ENCODE data around the gene ITIH4. TPM values are rescaled to one million over a fixed set of nuclear protein-coding genes. Genes with fewer than 3 reads are reported as not detected.

The ITIH4 gene
- polyA plus RNA-seq, 1 donor from 2014 or later, result not detected

- peaks cover 0 to under 1% (median 0%) of the 10 kb centered on the region in 3 donors for H3K4me1 Mint-ChIP-seq
- no peak overlapping the region for H3K4me3 Mint-ChIP-seq
- H3K36me3 Mint-ChIP-seq, result peaks cover 2% of the 10 kb centered on the region
- H3K27ac Mint-ChIP-seq, result peak overlapping the region in 1 of 3 donors; percentile 76
- H3K9me3 Mint-ChIP-seq, result no peaks in the 10 kb centered on the region
- H3K27me3 Mint-ChIP-seq, result no peaks in the 10 kb centered on the region
Observed at GRCh38 chr3:52831500-52832301, 1.2 kb upstream of the ITIH4 start.

GRCh38 chr3:52829906-52830463, 487 bp downstream of the ITIH4 start:
- Mint-ChIP-seq H3K27ac (no peak overlapping the region), H3K4me1 (no peaks in the 10 kb centered on the region), H3K36me3 (peaks cover 2% of the 10 kb centered on the region), H3K27me3 (no peaks in the 10 kb centered on the region), H3K4me3 (no peak overlapping the region), H3K9me3 (no peaks in the 10 kb centered on the region)

DNA sequence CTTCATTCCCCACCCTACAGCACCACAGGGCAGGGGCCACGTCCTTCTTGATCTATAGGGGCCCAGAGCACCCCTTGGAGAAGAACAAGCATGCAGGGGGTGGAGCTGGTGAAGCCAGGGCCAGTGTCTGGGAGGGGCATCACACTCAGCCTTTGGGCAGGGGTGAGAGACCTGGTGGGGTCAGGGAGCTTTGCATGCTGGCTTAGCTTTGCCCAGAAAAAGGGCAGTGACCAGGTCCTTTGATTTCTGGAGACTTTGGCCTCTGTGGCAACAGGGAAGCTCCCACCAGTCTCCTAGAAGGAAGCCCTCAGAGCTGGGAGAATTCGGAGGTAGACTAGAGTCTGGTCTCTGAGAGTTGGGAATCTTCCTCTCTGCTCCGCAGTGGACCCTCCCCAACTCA, 990 bp downstream of the ITIH4 start:
- Mint-ChIP-seq H3K36me3 (peaks cover 4% of the 10 kb centered on the region), H3K9me3 (no peaks in the 10 kb centered on the region), H3K27ac (no peak overlapping the region), H3K4me3 (no peak overlapping the region), H3K27me3 (no peaks in the 10 kb centered on the region), H3K4me1 (no peaks in the 10 kb centered on the region)

DNA sequence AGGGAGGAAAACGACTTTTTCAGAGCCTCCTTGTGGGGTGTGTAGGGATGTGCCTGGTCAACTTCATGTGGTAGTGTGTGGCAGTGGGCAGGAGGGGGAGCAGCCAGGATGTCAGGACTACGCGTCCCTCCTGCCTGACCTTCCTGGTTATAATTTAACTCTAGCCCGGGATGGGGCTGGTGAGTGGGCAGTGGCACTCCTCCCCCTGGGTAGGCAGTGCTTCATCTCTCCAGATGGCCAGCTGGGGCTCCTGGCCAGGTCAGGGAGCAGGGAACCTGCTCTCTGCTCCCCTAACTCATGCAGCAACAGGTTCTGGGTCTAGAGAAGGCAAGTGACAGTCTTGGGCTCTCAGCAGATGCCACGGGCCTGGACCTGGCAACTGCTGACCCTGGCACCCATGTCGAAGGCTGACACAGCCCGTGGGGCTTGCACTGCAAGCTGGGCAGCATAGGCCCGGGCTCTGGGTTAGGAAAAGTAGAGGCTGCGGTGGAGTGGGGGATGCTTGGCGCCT, 2.6 kb downstream of the ITIH4 start:
- Mint-ChIP-seq H3K9me3 (no peaks in the 10 kb centered on the region), H3K27ac (no peak overlapping the region), H3K4me1 (no peaks in the 10 kb centered on the region), H3K27me3 (no peaks in the 10 kb centered on the region), H3K4me3 (no peak overlapping the region), H3K36me3 (peaks cover 4% of the 10 kb centered on the region)

DNA sequence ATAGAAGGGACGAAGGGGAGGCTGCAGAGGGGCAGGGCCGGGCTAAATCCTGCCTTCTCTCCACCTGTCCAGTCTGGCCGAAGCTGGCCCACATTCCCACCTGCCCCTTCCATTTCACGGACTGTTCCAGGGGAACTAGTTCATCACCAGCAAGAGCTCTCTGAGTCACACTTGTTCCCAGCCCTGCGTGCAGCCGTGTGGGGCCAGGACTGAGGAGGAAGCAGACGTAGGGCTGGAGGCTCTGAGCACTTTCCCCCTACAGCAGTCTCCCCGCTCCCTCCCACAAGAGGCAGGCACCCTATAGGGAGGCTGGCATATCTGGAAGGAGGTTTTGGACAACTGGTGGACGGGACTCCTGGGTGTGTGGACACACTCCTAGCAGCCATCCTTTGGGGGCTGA, 3.0 kb downstream of the ITIH4 start:
- no peaks in the 10 kb centered on the region for H3K9me3 Mint-ChIP-seq
- no peak overlapping the region for H3K4me3 Mint-ChIP-seq
- H3K36me3 Mint-ChIP-seq, result peaks cover 4% of the 10 kb centered on the region
- H3K4me1 Mint-ChIP-seq, result no peaks in the 10 kb centered on the region
- no peak overlapping the region for H3K27ac Mint-ChIP-seq
- H3K27me3 Mint-ChIP-seq, result no peaks in the 10 kb centered on the region

- Mint-ChIP-seq H3K4me3 (no peak overlapping the region), H3K4me1 (no peaks in the 10 kb centered on the region), H3K9me3 (no peaks in the 10 kb centered on the region), H3K27ac (no peak overlapping the region), H3K36me3 (peaks cover 6% of the 10 kb centered on the region), H3K27me3 (no peaks in the 10 kb centered on the region)
Observed at GRCh38 chr3:52824037-52824436, 6.4 kb downstream of the ITIH4 start.

- Mint-ChIP-seq H3K27ac (no peak overlapping the region), H3K4me3 (no peak overlapping the region), H3K9me3 (no peaks in the 10 kb centered on the region), H3K27me3 (no peaks in the 10 kb centered on the region), H3K36me3 (peaks cover 6% of the 10 kb centered on the region), H3K4me1 (no peaks in the 10 kb centered on the region)
Observed at GRCh38 chr3:52822363-52822762, 8.1 kb downstream of the ITIH4 start.

- no peak overlapping the region for H3K27ac Mint-ChIP-seq
- peaks cover 4% of the 10 kb centered on the region for H3K36me3 Mint-ChIP-seq
- no peak overlapping the region for H3K4me3 Mint-ChIP-seq
- no peaks in the 10 kb centered on the region for H3K9me3 Mint-ChIP-seq
- no peaks in the 10 kb centered on the region for H3K27me3 Mint-ChIP-seq
- H3K4me1 Mint-ChIP-seq, result no peaks in the 10 kb centered on the region
Observed at GRCh38 chr3:52820736-52821135, 9.7 kb downstream of the ITIH4 start.

GRCh38 chr3:52819936-52820335, 10.5 kb downstream of the ITIH4 start:
- H3K4me1 Mint-ChIP-seq, result no peaks in the 10 kb centered on the region
- no peaks in the 10 kb centered on the region for H3K9me3 Mint-ChIP-seq
- H3K36me3 Mint-ChIP-seq, result peaks cover 3% of the 10 kb centered on the region
- no peaks in the 10 kb centered on the region for H3K27me3 Mint-ChIP-seq
- H3K27ac Mint-ChIP-seq, result no peak overlapping the region
- H3K4me3 Mint-ChIP-seq, result no peak overlapping the region

DNA sequence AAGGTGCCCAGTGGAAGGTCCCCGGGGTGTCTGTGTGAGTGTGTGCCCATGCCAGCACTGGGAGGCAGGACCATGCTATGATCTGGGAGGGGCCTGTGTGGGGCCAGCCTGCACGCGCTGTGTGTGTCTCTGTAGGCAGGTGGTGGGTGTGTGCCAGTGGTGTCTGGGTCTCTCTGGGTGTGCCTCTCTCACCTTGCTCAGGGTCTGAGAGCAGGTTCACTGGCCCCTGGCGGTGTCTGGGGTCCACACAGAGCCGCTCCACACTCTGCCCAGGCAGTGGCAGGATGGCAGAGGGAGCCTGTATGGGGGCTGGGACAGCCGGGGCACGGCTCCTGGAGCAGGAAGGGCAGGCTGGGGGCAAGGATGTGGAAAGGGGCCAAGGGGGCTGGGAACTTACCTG, 12.6 kb downstream of the ITIH4 start:
- no peaks in the 10 kb centered on the region for H3K4me1 Mint-ChIP-seq

DNA sequence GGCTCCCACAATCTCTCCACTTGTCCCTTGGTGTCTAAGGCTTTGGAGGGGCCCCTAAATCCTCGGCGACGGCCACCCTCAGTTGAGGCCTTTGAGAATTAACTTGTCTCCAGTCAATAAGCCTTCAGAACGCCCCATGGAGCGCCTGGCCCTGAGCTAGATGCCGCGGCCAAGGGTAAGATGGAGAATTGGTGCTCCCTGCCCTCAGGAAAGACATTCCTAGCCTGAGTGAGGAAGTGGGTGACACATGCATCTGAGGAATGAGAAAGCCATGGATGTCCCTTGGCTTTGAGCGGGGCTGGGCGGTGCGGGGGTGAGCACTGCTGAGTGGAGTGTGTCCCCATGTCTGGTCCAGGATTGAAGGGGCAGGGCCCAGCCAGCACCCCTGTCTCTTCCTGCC, 13.3 kb downstream of the ITIH4 start:
- Mint-ChIP-seq H3K4me1 (no peaks in the 10 kb centered on the region), H3K4me3 (no peak overlapping the region), H3K9me3 (no peaks in the 10 kb centered on the region), H3K27me3 (no peaks in the 10 kb centered on the region), H3K36me3 (peaks cover 1% of the 10 kb centered on the region), H3K27ac (no peak overlapping the region)

More for the DNA sequence above, 12.6 kb downstream of the ITIH4 start:
- Mint-ChIP-seq H3K27me3 (no peaks in the 10 kb centered on the region), H3K4me3 (no peak overlapping the region), H3K9me3 (no peaks in the 10 kb centered on the region), H3K36me3 (peaks cover 1% of the 10 kb centered on the region), H3K27ac (peak overlapping the region in 1 of 3 donors; percentile 27)

DNA sequence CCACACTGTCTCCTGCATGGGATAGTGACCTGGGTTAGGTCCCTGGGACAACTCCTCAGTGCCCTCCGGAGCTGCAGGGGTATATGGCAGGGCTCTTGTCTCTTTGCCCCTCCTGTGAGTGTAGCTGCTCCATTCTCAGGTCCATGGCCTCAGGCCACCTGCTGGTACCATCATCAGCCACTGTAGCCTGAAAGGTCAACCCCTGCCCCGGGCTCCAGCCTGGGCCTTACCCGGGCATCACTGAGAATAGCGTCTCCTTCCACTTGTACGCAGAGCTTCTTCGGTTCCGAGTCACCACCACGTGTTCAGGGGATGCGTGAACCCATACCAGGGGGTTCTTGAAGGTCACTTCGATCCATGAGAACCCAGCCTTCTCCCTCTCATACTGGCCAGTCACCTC, 13.8 kb downstream of the ITIH4 start:
- Mint-ChIP-seq H3K4me1 (no peaks in the 10 kb centered on the region), H3K27me3 (no peaks in the 10 kb centered on the region), H3K4me3 (no peak overlapping the region), H3K36me3 (peaks cover 1% of the 10 kb centered on the region), H3K9me3 (no peaks in the 10 kb centered on the region), H3K27ac (no peak overlapping the region)

DNA sequence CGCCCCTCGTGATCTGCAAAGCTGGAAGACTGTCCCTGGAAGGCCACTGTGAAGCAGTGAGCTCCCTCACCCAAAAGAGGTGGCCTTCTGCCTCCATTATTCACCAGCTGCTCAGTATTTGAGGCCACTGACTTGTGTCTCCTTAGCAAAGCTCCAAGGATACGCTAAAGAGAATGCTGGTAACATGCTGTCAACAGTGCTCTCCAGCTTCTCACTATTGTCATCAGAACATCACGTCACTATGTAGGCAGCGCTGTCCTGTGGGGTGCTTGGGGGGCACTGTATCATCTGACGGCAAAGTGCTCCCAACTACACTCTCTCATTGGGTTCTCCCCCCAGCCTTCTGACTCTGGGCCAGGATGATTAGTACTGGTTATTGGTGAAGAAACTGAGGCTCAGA, 14.3 kb downstream of the ITIH4 start:
- Mint-ChIP-seq H3K36me3 (peaks cover 1% of the 10 kb centered on the region), H3K4me3 (no peak overlapping the region), H3K27ac (peak overlapping the region in 1 of 3 donors; percentile 24), H3K4me1 (no peaks in the 10 kb centered on the region), H3K27me3 (no peaks in the 10 kb centered on the region), H3K9me3 (no peaks in the 10 kb centered on the region)

DNA sequence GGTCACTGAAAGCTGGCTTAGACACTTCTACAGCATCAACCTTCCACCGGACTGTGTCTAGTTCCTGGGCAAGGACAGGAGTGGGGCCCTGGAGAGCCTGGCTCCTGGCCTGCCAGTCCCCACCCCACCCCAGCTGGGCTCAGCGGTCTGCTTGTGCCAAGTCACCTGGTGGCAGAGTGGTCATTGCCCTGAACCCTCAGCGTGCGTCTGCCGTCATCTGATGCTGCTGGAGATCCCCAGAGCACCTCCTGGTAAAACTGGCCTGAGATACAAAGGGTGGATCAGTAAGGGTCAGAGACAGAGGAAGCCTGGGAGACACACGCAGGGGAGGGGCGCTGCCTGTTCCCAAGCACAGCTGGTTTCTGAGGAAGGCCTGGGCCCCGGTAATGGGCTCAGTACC, 16.7 kb downstream of the ITIH4 start:
- peak overlapping the region in 1 of 4 donors; percentile 39 for H3K4me3 Mint-ChIP-seq
- H3K27me3 Mint-ChIP-seq, result peaks cover 1% of the 10 kb centered on the region
- peak overlapping the region in 1 of 3 donors; percentile 27 for H3K27ac Mint-ChIP-seq
- H3K36me3 Mint-ChIP-seq, result no peaks in the 10 kb centered on the region
- peaks cover 0 to 3% (median 0%) of the 10 kb centered on the region in 3 donors for H3K4me1 Mint-ChIP-seq
- no peaks in the 10 kb centered on the region for H3K9me3 Mint-ChIP-seq

DNA sequence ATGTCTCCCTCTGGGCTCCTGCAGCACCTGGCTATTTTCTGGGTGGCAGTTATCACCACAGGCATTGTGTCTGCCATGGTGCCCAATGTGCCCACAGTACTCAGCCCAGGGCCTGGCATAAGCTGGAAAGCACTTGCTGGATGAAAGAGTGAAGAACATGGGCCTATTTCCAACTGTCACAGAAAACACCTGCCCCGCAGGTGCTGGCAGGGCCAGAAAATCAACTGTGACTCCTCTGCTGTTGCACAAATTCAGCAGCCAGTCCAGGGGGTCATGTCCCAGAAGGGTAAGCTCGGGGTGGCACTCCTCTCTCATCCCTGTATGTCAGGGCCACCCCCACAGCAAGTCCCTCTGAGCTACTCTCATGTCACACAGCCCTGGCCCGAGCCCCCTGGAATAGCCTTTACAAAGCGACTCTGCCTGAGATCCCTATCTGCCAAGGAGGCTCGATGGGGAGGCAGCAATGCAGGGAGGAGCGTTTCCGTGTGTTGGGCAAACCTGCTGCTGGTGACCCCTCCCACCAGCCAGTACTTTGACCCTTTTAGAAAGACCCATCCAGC, 18.9 kb downstream of the ITIH4 start:
- no peaks in the 10 kb centered on the region for H3K36me3 Mint-ChIP-seq
- H3K4me1 Mint-ChIP-seq, result peaks cover 0 to 3% (median 0%) of the 10 kb centered on the region in 3 donors
- H3K4me3 Mint-ChIP-seq, result no peak overlapping the region
- H3K27me3 Mint-ChIP-seq, result peaks cover 1% of the 10 kb centered on the region
- H3K9me3 Mint-ChIP-seq, result no peaks in the 10 kb centered on the region
- H3K27ac Mint-ChIP-seq, result no peak overlapping the region

Data from IgD-negative memory B cell (primary cell).